ENCODE results near the gene BAIAP2L2.

- no peak for TF ChIP-seq POLR2A (IDR thresholded peaks at IDR 0.05)
- no peak for TF ChIP-seq CTCF (IDR thresholded peaks at IDR 0.05)
Observed at GRCh38 chr22:38132794-38133193, 22.3 kb upstream of the BAIAP2L2 start.

Measured in body of pancreas (tissue), 4 donors.